ENCODE data around the gene BTBD16. TPM values are rescaled to one million over a fixed set of nuclear protein-coding genes. Genes with fewer than 3 reads are reported as not detected.
A peak's percentile ranks its signal among the peaks of the same experiment; 100 is the strongest.

Gene BTBD16
- total RNA-seq, 1 experiment from 2014 or later, result 0.45 TPM

- peak; percentile 32 for DNase-seq (ENCODE audit: extremely low read depth, low read depth)
These were observed 3.0 kb upstream of the BTBD16 start for GRCh38 chr10:122267849-122268737.

- no peak for DNase-seq (ENCODE audit: extremely low read depth, low read depth)
These were observed 1.9 kb upstream of the BTBD16 start for GRCh38 chr10:122269059-122269687.

GRCh38 chr10:122273966-122274545 is 3.0 kb downstream of the BTBD16 start:
- DNase-seq (ENCODE audit: extremely low read depth, low read depth), result no peak

- DNase-seq (ENCODE audit: extremely low read depth, low read depth), result no peak
These were observed 5.6 kb downstream of the BTBD16 start for GRCh38 chr10:122276611-122277208.

GRCh38 chr10:122277526-122278136 is 6.5 kb downstream of the BTBD16 start:
- no peak for DNase-seq (ENCODE audit: extremely low read depth, low read depth)

- peak; percentile 54 for DNase-seq (ENCODE audit: extremely low read depth, low read depth)
These were observed 8.6 kb downstream of the BTBD16 start for GRCh38 chr10:122279725-122280141.

GRCh38 chr10:122280156-122280555 is 9.1 kb downstream of the BTBD16 start:
- no peak for DNase-seq (ENCODE audit: extremely low read depth, low read depth)

- no peak for DNase-seq (ENCODE audit: extremely low read depth, low read depth)
These were observed 10.0 kb downstream of the BTBD16 start for GRCh38 chr10:122281018-122281626.

GRCh38 chr10:122281751-122282150 is 10.7 kb downstream of the BTBD16 start:
- no peak for DNase-seq (ENCODE audit: extremely low read depth, low read depth)

- no peak for DNase-seq (ENCODE audit: extremely low read depth, low read depth)
These were observed 11.2 kb downstream of the BTBD16 start for GRCh38 chr10:122282253-122282671.

GRCh38 chr10:122282909-122283308 is 11.8 kb downstream of the BTBD16 start:
- DNase-seq (ENCODE audit: extremely low read depth, low read depth), result no peak

- no peak for DNase-seq (ENCODE audit: extremely low read depth, low read depth)
These were observed 14.7 kb downstream of the BTBD16 start for GRCh38 chr10:122285506-122286444.

GRCh38 chr10:122286867-122287266 is 15.8 kb downstream of the BTBD16 start:
- DNase-seq (ENCODE audit: extremely low read depth, low read depth), result no peak

- no peak for DNase-seq (ENCODE audit: extremely low read depth, low read depth)
These were observed 16.5 kb downstream of the BTBD16 start for GRCh38 chr10:122287570-122287969.

- DNase-seq (ENCODE audit: extremely low read depth, low read depth), result no peak
These were observed 17.2 kb downstream of the BTBD16 start for GRCh38 chr10:122288262-122288661.

GRCh38 chr10:122288917-122289316 is 17.8 kb downstream of the BTBD16 start:
- no peak for DNase-seq (ENCODE audit: extremely low read depth, low read depth)

GRCh38 chr10:122290334-122290733 is 19.2 kb downstream of the BTBD16 start:
- no peak for DNase-seq (ENCODE audit: extremely low read depth, low read depth)

GRCh38 chr10:122290833-122291532 is 19.9 kb downstream of the BTBD16 start:
- DNase-seq (ENCODE audit: extremely low read depth, low read depth), result no peak

GRCh38 chr10:122291739-122292138 is 20.6 kb downstream of the BTBD16 start:
- DNase-seq (ENCODE audit: extremely low read depth, low read depth), result no peak

Measured in NCI-H460 (cell line).